ENCODE data around the gene CDH12. TPM values are rescaled to one million over a fixed set of nuclear protein-coding genes. Genes with fewer than 3 reads are reported as not detected.

Gene CDH12
- total RNA-seq, 2 donors from 2014 or later: 0.14 to 1.0 TPM

DNA sequence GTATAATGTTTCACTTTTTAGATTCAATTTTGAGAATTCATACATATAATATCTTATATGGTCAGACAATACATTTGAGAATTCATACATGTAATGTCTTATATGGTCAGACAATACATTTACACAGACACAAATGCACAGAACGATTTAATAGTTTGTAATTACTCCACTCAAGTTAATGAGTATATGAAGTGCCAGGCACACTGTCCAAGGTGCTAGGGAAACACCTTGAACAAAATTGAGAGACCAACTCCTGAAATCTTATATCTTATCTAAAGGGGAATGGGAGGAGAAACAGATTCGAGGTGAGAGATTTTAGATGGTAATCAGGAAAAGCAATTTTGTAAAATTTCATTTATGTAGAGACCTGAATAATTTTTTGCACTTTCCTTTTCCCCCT is 994.7 kb downstream of the CDH12 start:
- H3K36me3 ChIP-seq: no peaks in the 10 kb centered on the region
- no peak for TF ChIP-seq POLR2A (IDR thresholded peaks at IDR 0.05)
- H3K4me1 ChIP-seq (replicated peaks): no peaks in the 10 kb centered on the region
- intact Hi-C loops (cut with DNase I): no loop called here
- H3K27ac ChIP-seq: no peak overlapping the region
- no peak for DNase-seq (ENCODE audit: low spot score)
- H3K4me3 ChIP-seq: no peak overlapping the region
- 59% methylated on average over 2 of the region's 2 CpGs for WGBS
- no peaks in the 10 kb centered on the region for H3K27me3 ChIP-seq (replicated peaks; ENCODE audit: insufficient read depth)
- H3K9me3 ChIP-seq: no peaks in the 10 kb centered on the region

DNA sequence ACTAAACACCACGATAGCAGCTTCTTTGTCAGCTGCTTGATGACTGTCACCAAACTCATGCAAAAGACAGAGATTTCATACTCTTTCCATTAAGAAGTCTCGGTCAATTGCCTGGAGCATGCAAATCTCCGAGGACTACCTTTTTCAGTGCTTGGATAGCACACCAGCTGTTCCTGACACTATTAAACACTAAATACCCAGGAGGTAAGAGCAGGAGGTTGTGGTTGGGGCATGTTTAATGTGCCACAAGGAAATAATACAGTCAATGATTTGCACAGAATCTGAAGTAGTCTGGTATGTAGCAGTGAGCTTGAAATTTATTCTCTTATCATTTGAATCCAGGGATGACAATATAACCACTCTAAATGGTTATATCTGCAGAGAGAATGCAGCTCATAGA is 996.2 kb downstream of the CDH12 start:
- DNase-seq (ENCODE audit: low spot score): no peak
- TF ChIP-seq POLR2AphosphoS5 (IDR thresholded peaks at IDR 0.05) (no peak), POLR2A (IDR thresholded peaks at IDR 0.05) (no peak)
- TF ChIP-seq, protein P1, sequence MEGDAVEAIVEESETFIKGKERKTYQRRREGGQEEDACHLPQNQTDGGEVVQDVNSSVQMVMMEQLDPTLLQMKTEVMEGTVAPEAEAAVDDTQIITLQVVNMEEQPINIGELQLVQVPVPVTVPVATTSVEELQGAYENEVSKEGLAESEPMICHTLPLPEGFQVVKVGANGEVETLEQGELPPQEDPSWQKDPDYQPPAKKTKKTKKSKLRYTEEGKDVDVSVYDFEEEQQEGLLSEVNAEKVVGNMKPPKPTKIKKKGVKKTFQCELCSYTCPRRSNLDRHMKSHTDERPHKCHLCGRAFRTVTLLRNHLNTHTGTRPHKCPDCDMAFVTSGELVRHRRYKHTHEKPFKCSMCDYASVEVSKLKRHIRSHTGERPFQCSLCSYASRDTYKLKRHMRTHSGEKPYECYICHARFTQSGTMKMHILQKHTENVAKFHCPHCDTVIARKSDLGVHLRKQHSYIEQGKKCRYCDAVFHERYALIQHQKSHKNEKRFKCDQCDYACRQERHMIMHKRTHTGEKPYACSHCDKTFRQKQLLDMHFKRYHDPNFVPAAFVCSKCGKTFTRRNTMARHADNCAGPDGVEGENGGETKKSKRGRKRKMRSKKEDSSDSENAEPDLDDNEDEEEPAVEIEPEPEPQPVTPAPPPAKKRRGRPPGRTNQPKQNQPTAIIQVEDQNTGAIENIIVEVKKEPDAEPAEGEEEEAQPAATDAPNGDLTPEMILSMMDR (IDR thresholded peaks at IDR 0.05): no peak
- H3K27ac ChIP-seq: no peak overlapping the region
- no peak overlapping the region for H3K4me3 ChIP-seq
- H3K9me3 ChIP-seq: no peaks in the 10 kb centered on the region
- WGBS: 46% methylated on average over 3 of the region's 3 CpGs
- H3K4me1 ChIP-seq (replicated peaks): no peaks in the 10 kb centered on the region
- intact Hi-C loops (cut with DNase I): no loop called here
- no peaks in the 10 kb centered on the region for H3K36me3 ChIP-seq
- H3K27me3 ChIP-seq (replicated peaks; ENCODE audit: insufficient read depth): no peaks in the 10 kb centered on the region

DNA sequence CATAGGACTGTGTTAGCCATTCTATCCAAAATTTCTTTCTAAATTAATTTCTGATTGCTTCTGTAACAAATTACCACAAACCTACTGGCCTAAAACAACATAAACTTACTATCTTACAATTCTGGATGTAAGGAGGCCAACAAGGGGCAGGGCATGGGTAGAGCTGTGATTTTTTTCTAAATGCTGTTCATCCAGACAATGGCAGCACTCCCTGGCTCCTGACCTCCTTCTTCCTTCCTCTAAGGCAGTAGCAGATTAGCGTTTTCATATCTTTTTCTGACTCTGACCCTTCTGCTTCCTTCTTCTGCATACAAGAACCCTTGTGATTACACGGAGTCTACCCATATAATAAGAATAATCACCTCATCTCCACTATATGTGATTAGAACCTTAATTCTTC is 1005.8 kb downstream of the CDH12 start:
- DNase-seq (ENCODE audit: low spot score): no peak
- WGBS: 89% methylated on average over 2 of the region's 2 CpGs
- no peak overlapping the region for H3K27ac ChIP-seq
- no peaks in the 10 kb centered on the region for H3K4me1 ChIP-seq (replicated peaks)
- no peak overlapping the region for H3K4me3 ChIP-seq
- no peaks in the 10 kb centered on the region for H3K27me3 ChIP-seq (replicated peaks; ENCODE audit: insufficient read depth)
- no peaks in the 10 kb centered on the region for H3K9me3 ChIP-seq
- H3K36me3 ChIP-seq: no peaks in the 10 kb centered on the region
- TF ChIP-seq POLR2A (IDR thresholded peaks at IDR 0.05) (no peak), POLR2AphosphoS5 (IDR thresholded peaks at IDR 0.05) (no peak)
- TF ChIP-seq, protein P1 (IDR thresholded peaks at IDR 0.05): no peak
- intact Hi-C loops (cut with DNase I): no loop called here

DNA sequence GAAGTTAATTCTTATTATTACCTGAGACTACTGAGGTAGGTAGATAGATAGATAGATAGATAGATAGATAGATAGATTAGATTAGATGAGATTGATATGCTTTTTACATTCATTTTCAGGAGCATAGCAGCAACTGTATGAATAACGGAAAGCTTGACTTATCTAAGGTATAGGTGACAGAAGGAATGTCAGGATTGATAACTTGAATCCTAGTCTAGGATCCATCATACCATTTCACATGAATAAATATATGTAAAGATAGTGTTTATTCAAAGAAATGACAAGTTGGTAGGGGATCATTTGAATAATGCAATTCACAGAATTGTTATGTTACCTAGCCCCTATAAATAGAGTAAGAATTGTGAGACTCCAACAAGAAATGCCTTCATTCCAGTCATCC is 1008.2 kb downstream of the CDH12 start:
- no peaks in the 10 kb centered on the region for H3K9me3 ChIP-seq
- H3K4me3 ChIP-seq: no peak overlapping the region
- no peaks in the 10 kb centered on the region for H3K4me1 ChIP-seq (replicated peaks)
- no peak for TF ChIP-seq POLR2A (IDR thresholded peaks at IDR 0.05)
- no peak for TF ChIP-seq POLR2AphosphoS5 (IDR thresholded peaks at IDR 0.05)
- TF ChIP-seq, protein P1 (IDR thresholded peaks at IDR 0.05): no peak
- WGBS: 95% methylated on average over 1 of the region's 1 CpG
- H3K27me3 ChIP-seq (replicated peaks; ENCODE audit: insufficient read depth): no peaks in the 10 kb centered on the region
- intact Hi-C loops (cut with DNase I): no loop called here
- no peaks in the 10 kb centered on the region for H3K36me3 ChIP-seq
- H3K27ac ChIP-seq: no peak overlapping the region
- no peak for DNase-seq (ENCODE audit: low spot score)

DNA sequence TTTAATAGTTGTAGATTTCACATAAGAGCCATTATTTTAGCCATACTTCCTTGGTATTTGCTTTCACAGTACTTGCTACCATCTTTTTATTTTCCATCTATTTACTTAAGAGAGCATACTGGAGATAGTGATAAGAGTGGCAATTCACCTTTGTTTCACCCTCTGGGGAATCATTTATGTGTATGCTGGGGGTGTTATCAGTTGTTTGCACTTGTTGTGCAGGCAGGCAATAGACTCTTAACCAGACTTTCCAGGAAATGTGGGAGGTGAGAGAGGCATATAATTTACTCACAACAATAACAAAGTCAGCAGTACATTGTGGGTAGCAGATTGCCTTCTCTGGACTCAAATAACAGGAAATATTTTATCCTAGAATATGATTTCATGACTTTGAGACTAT is 1018.3 kb downstream of the CDH12 start:
- intact Hi-C loops (cut with DNase I): no loop called here
- H3K36me3 ChIP-seq: no peaks in the 10 kb centered on the region
- no peaks in the 10 kb centered on the region for H3K9me3 ChIP-seq
- no peak overlapping the region for H3K27ac ChIP-seq
- no peaks in the 10 kb centered on the region for H3K4me1 ChIP-seq (replicated peaks)
- H3K27me3 ChIP-seq (replicated peaks; ENCODE audit: insufficient read depth): no peaks in the 10 kb centered on the region
- DNase-seq (ENCODE audit: low spot score): no peak
- H3K4me3 ChIP-seq: no peak overlapping the region
- TF ChIP-seq, protein P1 (IDR thresholded peaks at IDR 0.05): no peak
- TF ChIP-seq POLR2AphosphoS5 (IDR thresholded peaks at IDR 0.05): no peak
- TF ChIP-seq POLR2A (IDR thresholded peaks at IDR 0.05): no peak
